Vagina (tissue), 2 donors: ENCODE results near the gene TRPC4.

Experiments
- CTCF ChIP-seq, 3 experiments: fragments of 450-650 bp in 2 of 3; fragments of 200-600 bp in 1 of 3; sonication (generic) in 1 of 3; IDR thresholded peaks; one replicate each; pipeline ENCODE4 v1.5.1; 2017 to 2019; ENCODE audit warnings: antibody characterized with exemption in 3 of 3, mild to moderate bottlenecking in 2 of 3, moderate library complexity in 2 of 3
- POLR2A ChIP-seq, 2 donors: fragments of 450-650 bp; IDR thresholded peaks; one replicate each; pipeline ENCODE4 v1.6.1; 2017; ENCODE audit warnings: antibody characterized with exemption in 2 of 2, mild to moderate bottlenecking in 2 of 2, moderate library complexity in 2 of 2

- TF ChIP-seq POLR2A (IDR thresholded peaks at IDR 0.05) = no peak
- TF ChIP-seq CTCF (IDR thresholded peaks at IDR 0.05) = no peak
Measured at GRCh38 chr13:37599519-37599918, 270.1 kb downstream of the TRPC4 start.
